K562 (cell line): ENCODE results near the gene YAP1.

Experiments
- BRD4 ChIP-seq: fragments of 200-600 bp; sonication (generic); IDR thresholded peaks from 2 replicates; pipeline ENCODE4 v1.6.1; 2017; ENCODE audit warnings: inconsistent platforms
- IFI16 ChIP-seq: fragments of 250-450 bp; sonication (Bioruptor Pico); IDR thresholded peaks from 2 replicates; pipeline ENCODE4 v2.1.2; 2022; ENCODE audit warnings: mild to moderate bottlenecking, inconsistent platforms
- POLR2AphosphoS5 ChIP-seq: IDR thresholded peaks from 2 replicates; pipeline ENCODE4 v1.6.1; 2011; ENCODE audit warnings: mild to moderate bottlenecking, low read depth, low read length, moderate library complexity; ENCODE audit not compliant: control insufficient read depth, insufficient read depth
- TCF7 ChIP-seq: sonication (generic); IDR thresholded peaks from 2 replicates; pipeline ENCODE4 v1.6.1; 2016; ENCODE audit warnings: antibody characterized with exemption, borderline replicate concordance
- ZBTB40 ChIP-seq, 2 experiments: fragments of 450-650 bp in 1 of 2; sonication (generic) in 1 of 2; formaldehyde crosslinking in 1 of 2; IDR thresholded peaks; 2 replicates each; pipeline versions ENCODE4 v1.7.1 to v1.9.0; 2016 to 2022; ENCODE audit warnings: inconsistent platforms in 1 of 2, mild to moderate bottlenecking in 1 of 2, missing genetic modification reagents in 1 of 2
- ZNF436 ChIP-seq: fragments of 250-450, 450-650 bp; sonication (Bioruptor Pico); formaldehyde crosslinking; IDR thresholded peaks from 2 replicates; pipeline ENCODE4 v1.7.0; 2020; ENCODE audit warnings: mild to moderate bottlenecking
- TF ChIP-seq, protein P1 (sequence below): sonication (generic); formaldehyde crosslinking; IDR thresholded peaks from 2 replicates; pipeline ENCODE4 v1.8.1; 2023; ENCODE audit warnings: mild to moderate bottlenecking, missing genetic modification reagents
- TF ChIP-seq, protein P2 (sequence below), 3 experiments: IDR thresholded peaks in 2 of 3; conservative IDR thresholded peaks in 1 of 3; 2 replicates each; pipeline ENCODE4 v1.5.1; 2011 to 2012; ENCODE audit warnings: low read length in 3 of 3, mild to moderate bottlenecking in 3 of 3, control low read depth in 2 of 3, improper control_type of control experiment in 1 of 3, inconsistent platforms in 1 of 3, low read depth in 1 of 3, mixed read lengths in 1 of 3, moderate library complexity in 1 of 3; ENCODE audit not compliant: insufficient read depth in 2 of 3

DNA sequence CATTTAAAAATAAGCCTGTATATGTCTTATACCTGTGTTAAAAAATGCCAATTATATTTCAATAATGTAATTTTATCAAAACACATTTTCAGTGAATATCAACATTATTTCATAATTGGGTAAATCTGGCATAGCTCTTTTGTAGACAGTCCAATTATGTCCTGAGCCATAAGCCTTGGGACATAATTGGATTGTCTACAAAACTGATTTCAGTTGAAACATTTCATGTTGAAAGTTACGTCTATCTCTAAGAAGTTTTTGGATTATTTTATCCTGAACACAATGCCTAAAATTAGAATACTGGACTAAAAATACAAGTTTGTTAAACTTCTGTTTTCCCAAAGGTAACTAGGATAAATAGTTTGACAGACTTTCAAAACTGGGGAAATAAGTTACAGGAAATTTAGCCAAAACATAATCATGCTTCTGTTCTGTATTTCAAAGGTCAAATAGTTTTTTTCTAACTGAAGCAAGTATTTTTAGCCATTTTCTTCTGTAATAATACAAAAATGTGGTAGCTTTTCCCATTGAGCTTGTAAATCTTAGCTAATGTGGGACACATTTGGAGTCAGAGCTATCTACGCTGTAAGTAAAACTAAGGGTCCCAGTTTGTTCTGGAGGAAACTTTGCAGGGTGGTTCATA is 106.3 kb downstream of the YAP1 start:
- TF ChIP-seq ZBTB40 (IDR thresholded peaks at IDR 0.05) (no peak), ZBTB40 (CRISPR knock-in tag; IDR thresholded peaks at IDR 0.05) (no peak), IFI16 (CRISPR knock-in tag) (no peak), BRD4 (no peak), ZNF436 (no peak), TCF7 (no peak), POLR2AphosphoS5 (no peak)
- TF ChIP-seq, protein P1, sequence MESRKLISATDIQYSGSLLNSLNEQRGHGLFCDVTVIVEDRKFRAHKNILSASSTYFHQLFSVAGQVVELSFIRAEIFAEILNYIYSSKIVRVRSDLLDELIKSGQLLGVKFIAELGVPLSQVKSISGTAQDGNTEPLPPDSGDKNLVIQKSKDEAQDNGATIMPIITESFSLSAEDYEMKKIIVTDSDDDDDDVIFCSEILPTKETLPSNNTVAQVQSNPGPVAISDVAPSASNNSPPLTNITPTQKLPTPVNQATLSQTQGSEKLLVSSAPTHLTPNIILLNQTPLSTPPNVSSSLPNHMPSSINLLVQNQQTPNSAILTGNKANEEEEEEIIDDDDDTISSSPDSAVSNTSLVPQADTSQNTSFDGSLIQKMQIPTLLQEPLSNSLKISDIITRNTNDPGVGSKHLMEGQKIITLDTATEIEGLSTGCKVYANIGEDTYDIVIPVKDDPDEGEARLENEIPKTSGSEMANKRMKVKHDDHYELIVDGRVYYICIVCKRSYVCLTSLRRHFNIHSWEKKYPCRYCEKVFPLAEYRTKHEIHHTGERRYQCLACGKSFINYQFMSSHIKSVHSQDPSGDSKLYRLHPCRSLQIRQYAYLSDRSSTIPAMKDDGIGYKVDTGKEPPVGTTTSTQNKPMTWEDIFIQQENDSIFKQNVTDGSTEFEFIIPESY: no peak
- TF ChIP-seq, protein P2, sequence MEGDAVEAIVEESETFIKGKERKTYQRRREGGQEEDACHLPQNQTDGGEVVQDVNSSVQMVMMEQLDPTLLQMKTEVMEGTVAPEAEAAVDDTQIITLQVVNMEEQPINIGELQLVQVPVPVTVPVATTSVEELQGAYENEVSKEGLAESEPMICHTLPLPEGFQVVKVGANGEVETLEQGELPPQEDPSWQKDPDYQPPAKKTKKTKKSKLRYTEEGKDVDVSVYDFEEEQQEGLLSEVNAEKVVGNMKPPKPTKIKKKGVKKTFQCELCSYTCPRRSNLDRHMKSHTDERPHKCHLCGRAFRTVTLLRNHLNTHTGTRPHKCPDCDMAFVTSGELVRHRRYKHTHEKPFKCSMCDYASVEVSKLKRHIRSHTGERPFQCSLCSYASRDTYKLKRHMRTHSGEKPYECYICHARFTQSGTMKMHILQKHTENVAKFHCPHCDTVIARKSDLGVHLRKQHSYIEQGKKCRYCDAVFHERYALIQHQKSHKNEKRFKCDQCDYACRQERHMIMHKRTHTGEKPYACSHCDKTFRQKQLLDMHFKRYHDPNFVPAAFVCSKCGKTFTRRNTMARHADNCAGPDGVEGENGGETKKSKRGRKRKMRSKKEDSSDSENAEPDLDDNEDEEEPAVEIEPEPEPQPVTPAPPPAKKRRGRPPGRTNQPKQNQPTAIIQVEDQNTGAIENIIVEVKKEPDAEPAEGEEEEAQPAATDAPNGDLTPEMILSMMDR (IDR thresholded peaks at IDR 0.05 in 2 of 3, conservative IDR thresholded peaks at IDR 0.05 in 1 of 3; ENCODE audit: insufficient read depth in 2 of 3, low read depth in 1 of 3, low read length in 3 of 3): no peak
